Calu3 (cell line): ENCODE measurements around the gene EPAS1. TPM values are rescaled to one million over a fixed set of nuclear protein-coding genes. Genes with fewer than 3 reads are reported as not detected.

Source experiments
- BruUV-seq: library from RNA; stranded (reverse); fragments of 400-500 nt; replicated peaks from 2 replicates; lab custom pipeline; 2021; lab: Mats Ljungman, UMichigan
- CTCF ChIA-PET: fragments of 300-600 bp; sonication (Branson Sonifier 250); formaldehyde crosslinking; loops from one replicate; lab custom pipeline; 2022; ENCODE audit warnings: antibody characterized with exemption; lab: Charles Lee
- DNase-seq: peaks from one replicate; pipeline ENCODE4 v3.0.0; 2022
- H3K27ac Mint-ChIP-seq: one replicate; pipeline ENCODE4 v1.8.0; 2022; ENCODE audit warnings: mixed read lengths; ENCODE audit not compliant: unreplicated experiment
- H3K27me3 Mint-ChIP-seq: one replicate; pipeline ENCODE4 v1.8.0; 2022; ENCODE audit warnings: mixed read lengths; ENCODE audit not compliant: unreplicated experiment
- H3K36me3 Mint-ChIP-seq: one replicate; pipeline ENCODE4 v1.8.0; 2022; ENCODE audit warnings: mild to moderate bottlenecking, moderate library complexity, mixed read lengths; ENCODE audit not compliant: insufficient read depth, unreplicated experiment
- H3K4me1 Mint-ChIP-seq: one replicate; pipeline ENCODE4 v1.8.0; 2022; ENCODE audit warnings: mild to moderate bottlenecking, low read depth, mixed read lengths; ENCODE audit not compliant: unreplicated experiment
- H3K4me3 Mint-ChIP-seq: one replicate; pipeline ENCODE4 v1.8.0; 2022; ENCODE audit warnings: mild to moderate bottlenecking, low read depth, moderate library complexity, mixed read lengths; ENCODE audit not compliant: unreplicated experiment
- H3K9me3 Mint-ChIP-seq: one replicate; pipeline ENCODE4 v1.8.0; 2022; ENCODE audit warnings: low read depth, mixed read lengths; ENCODE audit not compliant: unreplicated experiment
- intact Hi-C: fragments of 100-400 bp; cut with micrococcal nuclease; formaldehyde crosslinking; loops from one replicate; pipeline ENCODE4 v1.10.0; 2022; ENCODE audit not compliant: unreplicated experiment
- total RNA-seq: library from RNA; stranded (reverse); gene quantifications from 2 replicates; pipeline ENCODE4 v1.2.3, GENCODE V29; 2022
- TF ChIP-seq, protein P1 (sequence below): fragments of 200-600 bp; IDR thresholded peaks from one replicate; pipeline ENCODE4 v1.8.0; 2022; ENCODE audit warnings: antibody characterized with exemption; ENCODE audit not compliant: unreplicated experiment

EPAS1 gene
- total RNA-seq, 1 experiment from 2014 or later: 18.5 TPM

DNA sequence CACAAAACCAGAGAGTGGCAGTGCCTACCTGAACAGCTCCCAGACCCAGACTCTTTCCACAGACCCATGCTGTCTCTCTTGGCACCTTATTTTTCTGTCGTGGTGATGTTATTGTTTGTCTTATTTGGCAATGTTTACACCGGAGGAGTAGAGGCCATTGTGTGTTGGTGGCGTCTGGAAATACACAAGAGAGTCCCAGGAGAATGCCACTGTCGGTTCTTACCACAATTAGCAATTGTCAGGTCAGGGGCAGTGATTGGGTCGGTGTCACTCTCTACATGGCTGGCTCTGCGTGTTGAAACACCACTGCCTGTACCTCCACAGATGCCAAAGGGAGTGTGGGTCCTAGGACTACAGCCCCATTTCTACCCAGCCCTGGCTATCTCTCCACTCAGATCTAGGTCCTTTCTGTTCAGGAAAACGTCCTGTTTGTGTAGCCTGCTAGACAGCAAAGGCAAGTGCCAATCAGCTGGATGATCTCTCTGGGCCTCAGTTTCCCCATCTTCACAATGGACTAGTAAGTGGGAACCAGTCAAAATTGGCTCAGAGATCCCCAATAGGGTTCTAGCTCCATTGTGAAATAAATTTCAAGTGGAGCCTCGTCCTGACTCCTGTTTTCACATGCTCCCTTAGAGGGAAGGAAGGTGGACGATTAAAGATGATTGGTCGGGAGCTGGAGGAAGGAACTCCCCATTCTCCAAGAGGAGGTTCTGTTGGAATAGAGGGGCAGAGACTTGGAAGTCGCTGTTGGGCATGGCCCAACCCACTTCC is 17.0 kb downstream of the EPAS1 start:
- TF ChIP-seq, protein P1, sequence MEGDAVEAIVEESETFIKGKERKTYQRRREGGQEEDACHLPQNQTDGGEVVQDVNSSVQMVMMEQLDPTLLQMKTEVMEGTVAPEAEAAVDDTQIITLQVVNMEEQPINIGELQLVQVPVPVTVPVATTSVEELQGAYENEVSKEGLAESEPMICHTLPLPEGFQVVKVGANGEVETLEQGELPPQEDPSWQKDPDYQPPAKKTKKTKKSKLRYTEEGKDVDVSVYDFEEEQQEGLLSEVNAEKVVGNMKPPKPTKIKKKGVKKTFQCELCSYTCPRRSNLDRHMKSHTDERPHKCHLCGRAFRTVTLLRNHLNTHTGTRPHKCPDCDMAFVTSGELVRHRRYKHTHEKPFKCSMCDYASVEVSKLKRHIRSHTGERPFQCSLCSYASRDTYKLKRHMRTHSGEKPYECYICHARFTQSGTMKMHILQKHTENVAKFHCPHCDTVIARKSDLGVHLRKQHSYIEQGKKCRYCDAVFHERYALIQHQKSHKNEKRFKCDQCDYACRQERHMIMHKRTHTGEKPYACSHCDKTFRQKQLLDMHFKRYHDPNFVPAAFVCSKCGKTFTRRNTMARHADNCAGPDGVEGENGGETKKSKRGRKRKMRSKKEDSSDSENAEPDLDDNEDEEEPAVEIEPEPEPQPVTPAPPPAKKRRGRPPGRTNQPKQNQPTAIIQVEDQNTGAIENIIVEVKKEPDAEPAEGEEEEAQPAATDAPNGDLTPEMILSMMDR: no peak
- Mint-ChIP-seq H3K36me3 (peaks cover 5% of the 10 kb centered on the region), H3K4me3 (peak overlapping the region; percentile 43), H3K27me3 (no peaks in the 10 kb centered on the region), H3K4me1 (peaks cover 56% of the 10 kb centered on the region), H3K9me3 (no peaks in the 10 kb centered on the region), H3K27ac (peak overlapping the region; percentile 86)
- intact Hi-C loops: no loop called here
- BruUV-seq: no TSS peak
- CTCF ChIA-PET: interaction anchor here (0.7 to 1.4 kb wide), 2 partner anchors 13 to 18 kb away, joined by 3 to 7 read pairs; no protein-coding TSS in a partner anchor
- DNase-seq: no peak

DNA sequence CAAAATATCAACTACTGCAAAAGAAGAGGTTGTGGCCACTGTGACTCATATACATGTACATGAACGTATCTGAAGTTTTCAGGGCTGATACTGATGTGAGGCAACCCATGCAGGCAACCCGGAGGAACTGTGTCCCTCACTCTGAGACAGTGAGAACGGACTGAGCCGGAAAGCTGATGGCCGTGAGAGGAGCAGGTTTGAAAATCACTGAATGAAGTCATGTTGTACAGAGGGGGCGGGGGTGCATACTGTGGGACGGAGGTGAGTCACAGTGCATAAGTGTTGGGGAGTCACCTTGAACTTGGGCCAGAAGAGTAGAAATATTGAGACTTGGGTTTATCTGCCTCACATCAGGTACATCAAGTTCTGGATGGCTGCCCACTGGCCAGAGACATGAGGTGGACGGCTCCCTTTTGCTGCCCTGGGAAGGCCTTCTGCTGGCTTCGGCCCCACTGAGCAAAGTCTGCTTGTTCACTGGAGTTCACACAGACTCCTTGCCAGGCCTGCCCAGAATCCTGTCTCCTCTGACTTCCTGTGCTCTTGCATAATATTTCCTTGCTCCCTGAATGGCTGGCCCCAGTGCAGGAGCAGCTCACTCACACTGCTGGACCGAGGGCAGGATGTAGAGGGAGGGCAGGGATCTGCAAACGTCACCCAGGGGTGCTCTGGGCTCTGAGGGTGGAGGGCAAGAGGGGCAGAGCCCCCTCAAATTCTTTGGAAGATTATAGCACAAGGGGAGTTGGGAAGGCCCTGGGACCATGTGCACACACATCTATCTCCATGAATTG is 18.1 kb downstream of the EPAS1 start:
- H3K27me3 Mint-ChIP-seq: no peaks in the 10 kb centered on the region
- CTCF ChIA-PET: interaction anchor here (0.7 to 1.4 kb wide), 2 partner anchors 12 to 17 kb away, joined by 3 to 7 read pairs; no protein-coding TSS in a partner anchor
- H3K27ac Mint-ChIP-seq: peak overlapping the region; percentile 86

DNA sequence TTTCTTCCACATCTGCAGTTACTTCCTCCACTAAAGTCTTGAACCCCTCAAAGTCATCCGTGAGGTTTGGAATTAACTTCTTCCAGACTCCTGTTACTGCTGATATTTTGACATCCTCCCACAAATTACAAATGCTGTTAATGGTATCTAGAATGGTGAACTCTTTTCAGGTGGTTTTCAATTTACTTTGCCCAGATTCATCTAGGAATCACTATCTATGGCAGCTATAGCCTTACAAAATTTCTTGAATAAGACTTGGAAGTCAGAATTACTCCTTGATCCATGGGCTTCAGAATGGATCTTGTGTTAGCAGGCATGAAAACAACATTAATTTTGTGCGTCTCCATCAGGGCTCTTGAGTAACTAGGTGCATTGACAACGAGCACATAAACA is 19.9 kb downstream of the EPAS1 start:
- Mint-ChIP-seq H3K27ac (no peak overlapping the region), H3K9me3 (no peaks in the 10 kb centered on the region), H3K4me3 (no peak overlapping the region), H3K4me1 (peaks cover 28% of the 10 kb centered on the region), H3K36me3 (peaks cover 5% of the 10 kb centered on the region), H3K27me3 (no peaks in the 10 kb centered on the region)
- no TSS peak for BruUV-seq
- intact Hi-C loops: no loop called here
- DNase-seq: no peak
- CTCF ChIA-PET: no interaction called here
- TF ChIP-seq, protein P1: no peak

More for the DNA sequence above, 18.1 kb downstream of the EPAS1 start:
- peak overlapping the region; percentile 43 for H3K4me3 Mint-ChIP-seq
- intact Hi-C loops: no loop called here
- TF ChIP-seq, protein P1: no peak
- no peaks in the 10 kb centered on the region for H3K9me3 Mint-ChIP-seq
- peaks cover 5% of the 10 kb centered on the region for H3K36me3 Mint-ChIP-seq
- peak; percentile 74 for DNase-seq
- peaks cover 45% of the 10 kb centered on the region for H3K4me1 Mint-ChIP-seq
- BruUV-seq: no TSS peak

DNA sequence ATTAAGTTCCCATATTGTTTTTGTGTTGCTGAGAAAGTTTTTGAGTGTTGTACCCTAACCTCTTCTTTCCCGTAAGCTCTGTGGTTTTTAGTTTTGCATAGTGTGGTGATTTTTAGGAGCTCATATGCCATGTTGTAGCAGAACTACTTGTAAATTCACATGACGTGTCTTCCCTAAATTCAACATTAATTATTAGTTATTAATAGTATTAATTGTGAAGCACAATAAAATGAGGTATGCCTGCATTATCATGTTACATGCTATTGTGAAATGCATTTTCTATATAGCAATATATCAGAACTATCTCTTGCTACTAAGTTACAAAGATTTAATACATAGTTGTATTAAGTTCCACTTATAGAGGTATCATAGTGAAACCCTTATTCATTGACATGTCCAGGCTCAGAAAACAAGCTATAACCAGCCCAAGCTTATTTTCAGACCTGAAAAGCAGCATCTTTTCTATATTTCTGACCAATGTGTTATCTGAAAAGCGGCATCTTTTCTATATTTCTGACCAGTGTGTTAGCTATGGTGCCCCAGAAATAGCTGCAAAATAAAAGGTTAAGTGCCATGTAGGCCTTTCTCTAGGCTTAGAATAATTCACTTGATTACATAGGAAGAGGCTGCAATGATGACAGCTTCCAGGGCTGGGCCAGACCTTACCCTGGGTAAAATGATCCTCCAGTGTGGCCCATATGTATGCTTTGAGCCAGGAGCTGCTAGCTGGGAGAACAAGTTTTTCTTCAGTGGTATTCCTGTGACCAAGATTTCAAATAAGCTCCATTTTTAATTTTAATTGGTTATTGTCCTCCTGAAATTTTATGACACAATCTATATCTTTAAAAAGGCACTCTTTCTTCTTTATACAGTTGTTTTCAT is 21.6 kb downstream of the EPAS1 start:
- H3K4me1 Mint-ChIP-seq: peaks cover 28% of the 10 kb centered on the region
- intact Hi-C loops: no loop called here
- H3K27ac Mint-ChIP-seq: no peak overlapping the region
- CTCF ChIA-PET: interaction anchor here (0.6 kb wide), 1 partner anchor 192 kb away, joined by 4 read pairs; no protein-coding TSS in a partner anchor
- peaks cover 5% of the 10 kb centered on the region for H3K36me3 Mint-ChIP-seq
- H3K9me3 Mint-ChIP-seq: no peaks in the 10 kb centered on the region
- DNase-seq: no peak
- BruUV-seq: no TSS peak
- no peak overlapping the region for H3K4me3 Mint-ChIP-seq
- TF ChIP-seq, protein P1: no peak
- H3K27me3 Mint-ChIP-seq: no peaks in the 10 kb centered on the region
